ENCODE measurements around the gene PDXP.
"Not testable (repeated sequence)": the region's sequence is repeated elsewhere in the genome, so short reads cannot be mapped to it uniquely, and the experiment has no call there.

Gene PDXP

GRCh38 chr22:37643225-37643847 lies 15.2 kb upstream of the PDXP start:
- in situ Hi-C loops (cut with HindIII; ENCODE audit: low sequenced_read_pairs), result no loop called here

- in situ Hi-C loops (cut with HindIII; ENCODE audit: low sequenced_read_pairs), result no loop called here
Measured at GRCh38 chr22:37647317-37647716, 11.2 kb upstream of the PDXP start.

- in situ Hi-C loops (cut with HindIII; ENCODE audit: low sequenced_read_pairs), result no loop called here
Measured at GRCh38 chr22:37647928-37648327, 10.6 kb upstream of the PDXP start.

GRCh38 chr22:37650463-37651136 lies 7.9 kb upstream of the PDXP start:
- in situ Hi-C loops (cut with HindIII; ENCODE audit: low sequenced_read_pairs), result no loop called here

GRCh38 chr22:37654563-37655251 lies 3.8 kb upstream of the PDXP start:
- in situ Hi-C loops (cut with HindIII; ENCODE audit: low sequenced_read_pairs), result no loop called here

GRCh38 chr22:37655252-37655563 lies 3.3 kb upstream of the PDXP start:
- in situ Hi-C loops (cut with HindIII; ENCODE audit: low sequenced_read_pairs), result no loop called here

- in situ Hi-C loops (cut with HindIII; ENCODE audit: low sequenced_read_pairs), result not testable (repeated sequence)
Measured at GRCh38 chr22:37656583-37656982, 1.9 kb upstream of the PDXP start.

GRCh38 chr22:37657590-37658132 lies 862 bp upstream of the PDXP start:
- in situ Hi-C loops (cut with HindIII; ENCODE audit: low sequenced_read_pairs), result no loop called here

GRCh38 chr22:37659066-37659896 lies 758 bp downstream of the PDXP start:
- in situ Hi-C loops (cut with HindIII; ENCODE audit: low sequenced_read_pairs), result no loop called here

- in situ Hi-C loops (cut with HindIII; ENCODE audit: low sequenced_read_pairs), result no loop called here
Measured at GRCh38 chr22:37659897-37660708, 1.6 kb downstream of the PDXP start.

- in situ Hi-C loops (cut with HindIII; ENCODE audit: low sequenced_read_pairs), result no loop called here
Measured at GRCh38 chr22:37660709-37661045, 2.2 kb downstream of the PDXP start.

GRCh38 chr22:37661160-37661924 lies 2.8 kb downstream of the PDXP start:
- in situ Hi-C loops (cut with HindIII; ENCODE audit: low sequenced_read_pairs), result no loop called here

GRCh38 chr22:37662039-37662438 lies 3.5 kb downstream of the PDXP start:
- in situ Hi-C loops (cut with HindIII; ENCODE audit: low sequenced_read_pairs), result no loop called here

- in situ Hi-C loops (cut with HindIII; ENCODE audit: low sequenced_read_pairs), result no loop called here
Measured at GRCh38 chr22:37663521-37664140, 5.1 kb downstream of the PDXP start.

- in situ Hi-C loops (cut with HindIII; ENCODE audit: low sequenced_read_pairs), result no loop called here
Measured at GRCh38 chr22:37664249-37665101, 6.0 kb downstream of the PDXP start.

- in situ Hi-C loops (cut with HindIII; ENCODE audit: low sequenced_read_pairs), result no loop called here
Measured at GRCh38 chr22:37665487-37665886, 7.0 kb downstream of the PDXP start.

GRCh38 chr22:37669586-37669985 lies 11.1 kb downstream of the PDXP start:
- in situ Hi-C loops (cut with HindIII; ENCODE audit: low sequenced_read_pairs), result no loop called here

- in situ Hi-C loops (cut with HindIII; ENCODE audit: low sequenced_read_pairs), result no loop called here
Measured at GRCh38 chr22:37672206-37672919, 13.8 kb downstream of the PDXP start.

Data from DLD1 (cell line).